HuH-7 (cell line): ENCODE results near the gene CDHR3.
"Not testable (repeated sequence)": the region's sequence is repeated elsewhere in the genome, so short reads cannot be mapped to it uniquely, and the experiment has no call there.

Experiments used
- DNase-seq: peaks from one replicate; pipeline ENCODE4 v3.0.0; 2011; ENCODE audit warnings: low spot score

The CDHR3 gene

DNA sequence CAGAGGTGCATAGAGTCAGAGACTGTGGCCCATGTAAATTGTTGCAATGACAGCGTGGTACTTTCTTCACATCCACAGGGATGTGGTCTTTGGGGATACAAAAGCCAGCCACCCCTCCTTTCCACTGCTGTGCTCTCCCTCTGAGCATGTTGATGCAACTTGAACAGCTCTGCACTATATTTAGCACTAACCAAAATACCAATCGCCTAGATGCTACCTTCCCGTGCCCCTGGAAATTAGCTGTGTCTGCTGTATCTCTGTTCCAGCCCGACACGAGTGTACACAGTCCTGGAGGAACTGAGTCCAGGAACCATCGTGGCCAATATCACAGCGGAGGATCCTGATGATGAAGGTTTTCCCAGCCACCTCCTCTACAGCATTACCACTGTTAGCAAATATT is 38.1 kb downstream of the CDHR3 start:
- no peak for DNase-seq

DNA sequence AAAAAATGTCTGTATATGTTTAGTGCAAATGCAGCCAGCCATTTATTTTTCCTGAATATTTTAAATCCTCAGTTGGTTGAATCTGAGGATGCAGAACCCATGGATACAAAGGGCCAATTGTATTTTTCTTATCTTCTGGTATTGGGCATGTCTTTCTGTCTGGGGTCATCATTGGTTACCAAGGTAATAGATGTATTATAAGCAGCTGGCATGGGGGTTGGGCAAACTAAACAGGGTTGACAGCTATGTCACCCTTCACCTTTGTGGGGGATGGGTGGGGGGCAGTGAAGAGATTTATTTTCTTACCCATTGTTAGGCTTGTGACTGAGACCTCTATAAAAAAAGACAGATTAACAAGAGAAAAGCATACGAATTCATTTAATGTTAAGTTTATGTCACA is 38.8 kb downstream of the CDHR3 start:
- DNase-seq, result no peak

DNA sequence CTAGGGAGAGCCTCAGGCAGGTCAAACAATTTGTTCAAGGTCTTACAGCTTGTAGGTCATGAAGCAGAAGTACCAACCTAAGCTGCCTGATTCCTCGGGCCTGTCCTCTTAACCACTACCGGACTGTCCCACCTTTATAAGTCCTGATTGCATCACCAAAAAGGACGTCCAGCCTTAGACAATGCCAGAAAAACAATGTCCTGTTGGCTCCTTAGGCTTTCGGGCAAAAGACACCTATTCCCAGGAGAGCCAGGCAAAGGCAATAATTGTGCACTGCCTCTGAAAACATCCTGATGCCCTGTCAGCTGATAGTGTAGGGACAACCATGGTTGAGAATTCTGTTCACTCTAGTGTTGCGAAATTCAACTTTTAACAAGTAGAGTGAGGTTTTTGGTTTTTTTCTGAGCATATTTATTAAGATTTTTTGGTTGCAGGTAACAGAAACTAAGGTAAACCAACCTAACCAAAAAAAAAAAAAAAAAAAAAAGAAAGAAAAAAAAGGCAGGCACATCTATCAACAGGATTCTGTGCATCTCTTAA is 40.5 kb downstream of the CDHR3 start:
- DNase-seq, result no peak

DNA sequence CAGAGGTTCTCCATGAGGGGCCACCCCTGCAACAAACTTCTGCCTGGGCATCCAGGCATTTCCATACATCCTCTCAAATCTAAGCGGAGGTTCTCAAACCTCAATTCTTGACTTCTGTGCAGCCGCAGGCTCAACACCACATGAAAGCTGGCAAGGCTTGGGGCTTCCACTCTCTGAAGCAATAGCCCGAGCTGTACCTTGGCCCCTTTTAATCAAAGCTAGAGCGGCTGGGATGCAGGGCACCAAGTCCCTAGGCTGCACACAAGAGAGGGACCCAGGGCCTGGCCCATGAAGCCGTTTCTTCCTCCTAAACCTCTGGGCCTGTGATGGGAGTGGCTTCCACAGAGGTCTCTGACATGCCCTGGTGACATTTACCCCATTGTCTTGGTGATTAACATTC is 43.8 kb downstream of the CDHR3 start:
- no peak for DNase-seq

DNA sequence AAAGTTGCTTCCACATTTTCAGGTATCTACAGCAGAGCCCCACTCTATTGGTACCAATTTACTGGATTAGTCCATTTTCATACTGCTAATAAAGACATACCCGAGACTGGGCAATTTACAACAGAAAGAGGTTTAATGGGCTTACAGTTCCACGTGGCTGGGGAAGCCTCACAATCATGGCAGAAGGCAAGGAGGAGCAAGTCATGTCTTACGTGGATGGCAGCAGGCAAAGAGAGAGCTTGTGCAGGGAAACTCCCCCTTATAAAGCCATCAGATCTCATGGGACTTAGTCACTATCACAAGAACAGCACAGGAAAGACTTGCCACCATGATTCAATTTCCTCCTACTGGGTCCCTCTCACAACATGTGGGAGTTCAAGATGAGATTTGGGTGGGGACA is 44.7 kb downstream of the CDHR3 start:
- not testable (repeated sequence) for DNase-seq

DNA sequence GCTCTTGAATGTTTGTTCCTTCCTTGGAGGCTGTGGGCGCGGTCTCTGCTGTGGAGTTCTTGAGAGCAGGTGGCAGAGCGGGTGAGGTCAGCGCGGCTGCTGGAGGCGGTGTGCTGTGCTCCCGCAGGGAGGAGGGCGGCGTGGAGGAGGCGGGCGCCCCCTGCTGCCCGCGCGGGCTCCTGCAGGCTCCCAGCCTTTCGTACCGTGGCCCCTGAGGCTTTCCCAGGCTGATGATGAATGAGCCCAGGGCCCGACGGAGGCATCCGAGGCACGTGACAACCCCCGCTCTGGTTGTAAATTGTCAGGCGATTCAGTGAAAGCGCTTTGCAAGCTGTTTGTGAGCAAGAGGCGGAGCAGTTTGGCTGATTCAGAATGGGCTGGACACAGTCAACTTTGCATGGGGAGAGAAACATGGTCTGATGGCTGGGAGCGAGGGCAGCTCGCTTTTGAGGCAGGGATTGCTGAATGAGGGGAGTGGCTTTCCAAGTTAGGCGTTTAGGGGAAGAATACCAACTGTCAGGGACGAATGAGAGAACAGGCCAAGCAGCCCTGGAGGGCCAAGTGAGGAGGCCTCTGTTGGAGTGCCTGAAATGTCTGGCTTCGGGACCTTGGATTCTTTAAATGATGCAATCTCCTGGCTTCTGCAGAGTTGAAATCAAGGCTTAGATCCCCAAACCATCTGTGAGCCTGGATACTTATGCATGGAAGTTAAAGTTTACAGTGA is 46.6 kb downstream of the CDHR3 start:
- DNase-seq, result peak; percentile 91

DNA sequence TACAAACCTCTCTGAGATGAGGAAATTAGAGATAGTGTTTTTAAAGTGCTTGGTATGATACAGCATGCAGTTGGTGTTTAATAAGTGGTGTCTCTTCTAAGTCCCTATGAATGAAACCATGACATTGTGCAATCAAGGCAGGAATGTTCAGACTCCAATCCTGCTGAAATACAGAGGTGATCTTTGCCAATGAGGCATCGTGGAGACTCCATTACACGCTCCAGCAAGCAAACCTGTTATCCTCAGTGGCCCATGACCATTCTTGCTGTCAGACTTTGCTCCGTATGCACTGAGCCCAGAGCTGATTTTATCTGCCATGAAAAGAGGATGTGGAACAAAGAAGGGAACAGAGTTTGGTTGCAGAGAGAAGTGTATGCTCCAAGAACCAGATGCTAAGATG is 47.3 kb downstream of the CDHR3 start:
- DNase-seq, result no peak

DNA sequence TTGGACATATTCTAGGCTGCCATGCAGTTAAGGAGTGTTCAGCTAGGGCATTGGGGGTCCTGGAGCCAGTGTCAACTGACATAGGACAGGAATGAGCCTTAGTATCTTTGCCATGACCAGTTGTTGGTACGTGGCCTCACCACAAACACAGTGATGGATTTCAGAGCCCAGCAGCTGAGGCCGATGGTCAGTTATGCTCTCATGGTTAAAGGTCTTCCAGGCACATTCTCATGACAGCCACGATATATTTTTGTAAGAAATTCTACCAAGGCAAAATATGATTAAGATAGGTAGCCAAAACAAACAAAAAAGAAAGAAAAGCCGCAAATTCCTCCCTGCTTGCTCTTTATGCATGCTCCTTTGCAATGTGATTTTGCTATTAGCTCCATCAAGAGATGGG is 47.8 kb downstream of the CDHR3 start:
- DNase-seq, result no peak

DNA sequence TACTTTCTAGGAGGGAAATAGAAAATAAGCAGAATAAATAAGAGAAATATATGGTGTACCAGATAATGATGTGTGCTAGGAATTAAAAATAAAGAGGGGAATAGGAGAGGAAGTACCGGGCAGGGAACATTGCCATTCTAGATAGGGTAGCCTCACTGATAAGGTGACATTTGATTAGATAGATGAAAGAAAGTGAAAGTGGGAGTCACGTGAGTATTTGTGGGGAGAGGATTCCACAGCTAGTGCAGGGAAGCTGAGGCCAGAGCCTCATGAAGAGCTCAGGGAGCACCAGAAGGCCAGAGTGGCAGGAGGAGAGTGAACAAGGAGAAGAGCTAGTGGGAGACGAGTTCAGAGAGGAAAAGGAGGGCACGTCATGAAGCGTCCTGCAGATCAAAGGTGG is 49.1 kb downstream of the CDHR3 start:
- no peak for DNase-seq

DNA sequence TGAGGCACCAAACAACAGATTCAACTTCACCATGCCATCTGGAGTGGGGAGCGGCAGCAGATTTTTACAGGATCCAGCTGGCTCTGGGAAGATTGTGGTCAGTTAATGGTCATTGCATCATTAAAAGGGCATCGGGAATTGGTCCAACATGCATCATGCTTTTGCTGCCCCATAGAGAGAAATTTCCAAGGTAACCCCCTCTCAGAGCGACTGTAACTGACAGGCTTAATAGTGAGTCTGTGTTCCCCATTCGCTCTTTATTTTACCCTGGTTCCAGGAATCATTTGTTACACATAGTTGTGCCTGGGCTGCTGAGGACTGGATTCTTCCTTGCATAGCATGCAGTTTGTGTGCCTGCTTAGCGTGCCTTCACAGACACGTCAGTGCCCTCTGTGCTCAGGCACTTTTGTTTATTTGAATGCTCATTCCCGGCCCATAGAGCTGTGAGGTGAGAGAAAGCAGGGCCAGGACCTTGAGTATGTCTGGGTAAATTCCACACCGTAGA is 49.9 kb downstream of the CDHR3 start:
- DNase-seq, result no peak

DNA sequence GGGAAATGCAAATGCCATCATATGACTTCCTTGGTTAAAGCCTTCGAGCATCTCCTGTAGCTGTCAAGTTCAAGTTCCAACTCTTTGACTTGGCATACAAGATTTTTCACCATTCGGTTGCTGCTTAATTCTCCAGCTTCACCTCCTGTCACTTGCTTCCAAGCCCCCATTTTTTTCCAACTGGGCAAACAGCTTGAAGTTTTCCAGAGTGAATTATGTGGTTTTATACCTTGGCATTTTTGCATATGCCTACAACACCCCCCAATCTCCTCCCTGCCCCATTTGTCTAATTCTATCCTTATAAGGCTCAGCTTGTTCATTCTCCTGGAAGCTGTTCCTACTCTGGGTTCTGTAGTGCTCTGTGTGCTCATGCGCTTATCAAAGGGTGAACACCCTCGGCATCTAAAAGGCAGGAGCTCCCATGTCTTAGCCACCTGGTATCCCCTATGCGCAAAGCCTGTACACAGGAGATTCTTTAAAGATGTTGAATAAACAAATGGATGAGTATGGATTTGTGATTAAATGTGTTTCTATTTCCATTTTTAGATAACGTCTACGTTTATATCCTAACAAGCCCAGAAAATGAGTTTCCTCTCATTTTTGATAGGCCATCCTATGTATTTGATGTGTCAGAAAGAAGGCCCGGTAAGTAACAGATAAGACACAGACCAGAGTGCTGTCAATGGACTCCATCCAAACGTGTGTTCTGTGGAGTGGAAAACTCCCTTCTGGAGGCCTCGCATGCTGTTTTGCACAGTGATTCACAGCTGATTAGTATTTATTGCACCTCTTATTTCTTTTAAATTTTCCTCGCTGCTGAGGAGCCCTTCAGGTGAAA is 52.5 kb downstream of the CDHR3 start:
- DNase-seq, result no peak

DNA sequence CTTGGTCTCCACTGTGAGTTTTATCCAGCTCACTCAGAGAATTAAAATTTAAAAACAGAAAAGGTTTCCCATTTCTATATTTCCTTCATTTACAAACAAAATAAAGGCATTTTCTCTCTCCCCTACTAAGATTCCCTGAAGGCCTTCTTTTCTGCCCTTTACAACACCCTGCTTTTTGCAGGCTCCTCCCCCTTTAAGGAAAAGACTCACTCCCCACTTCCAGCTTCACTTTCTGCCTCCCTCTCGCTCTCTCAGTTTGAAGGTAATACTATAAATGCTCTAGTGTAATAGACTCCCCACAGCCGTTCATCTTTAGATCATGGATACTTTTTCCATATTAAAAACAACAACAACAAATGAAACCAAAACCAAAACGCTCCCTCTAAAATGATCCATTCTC is 53.3 kb downstream of the CDHR3 start:
- no peak for DNase-seq

DNA sequence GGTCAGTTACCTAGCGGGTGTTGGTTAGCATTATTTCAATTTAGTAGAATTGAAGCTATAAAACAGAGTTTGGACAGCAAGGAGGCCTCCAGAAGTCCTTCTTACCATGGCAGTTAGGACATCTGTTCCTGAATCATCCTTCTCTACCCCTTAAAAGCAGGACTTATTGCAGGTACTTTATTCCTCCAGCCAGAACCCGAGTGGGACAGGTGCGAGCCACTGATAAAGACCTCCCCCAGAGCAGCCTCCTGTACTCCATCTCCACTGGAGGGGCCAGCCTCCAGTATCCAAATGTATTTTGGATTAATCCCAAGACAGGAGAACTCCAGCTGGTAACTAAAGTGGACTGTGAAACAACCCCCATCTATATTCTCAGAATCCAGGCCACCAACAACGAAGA is 54.6 kb downstream of the CDHR3 start:
- DNase-seq, result no peak

DNA sequence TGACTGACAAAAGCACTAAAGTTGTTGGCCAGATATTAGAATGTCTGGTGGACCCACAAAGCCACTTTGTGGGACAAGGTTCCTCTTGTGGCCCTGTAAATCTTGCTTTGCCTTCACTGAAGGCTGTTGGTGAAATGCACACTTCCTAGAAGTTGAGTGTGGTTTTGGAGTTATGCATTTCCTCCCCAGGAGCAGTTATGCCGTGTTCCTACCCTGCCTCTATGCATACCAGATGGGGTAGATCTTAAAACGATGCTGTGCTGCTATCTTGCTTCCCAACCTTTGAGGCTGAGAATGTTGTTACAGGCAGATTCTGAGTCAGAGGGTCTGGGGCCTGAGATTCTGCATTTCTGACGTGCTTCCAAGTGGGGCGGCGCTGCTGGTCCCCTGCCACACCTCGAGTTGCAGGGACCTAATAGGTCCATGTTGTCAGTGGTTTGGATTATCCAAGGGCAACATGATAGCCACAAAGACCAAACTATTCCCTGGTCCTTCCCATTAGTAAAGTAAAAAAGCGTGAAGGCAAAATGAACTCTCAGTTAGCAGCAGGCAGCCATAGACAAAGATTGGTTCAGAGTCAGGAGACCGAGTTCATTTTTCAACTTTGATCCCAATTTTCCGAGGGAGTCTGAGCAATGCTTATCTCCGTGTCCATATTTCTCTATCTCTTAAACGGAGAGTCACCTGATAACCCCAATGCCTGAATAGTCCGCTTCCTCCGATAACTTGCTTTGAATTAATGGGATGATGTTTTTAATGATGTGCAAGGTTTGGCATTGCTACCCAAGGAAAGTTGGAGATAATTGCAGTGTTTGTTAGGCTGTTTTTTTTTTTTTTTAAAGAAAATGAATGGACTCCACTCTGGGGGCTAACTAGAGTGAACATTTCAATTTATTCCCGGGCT is 55.8 kb downstream of the CDHR3 start:
- no peak for DNase-seq

DNA sequence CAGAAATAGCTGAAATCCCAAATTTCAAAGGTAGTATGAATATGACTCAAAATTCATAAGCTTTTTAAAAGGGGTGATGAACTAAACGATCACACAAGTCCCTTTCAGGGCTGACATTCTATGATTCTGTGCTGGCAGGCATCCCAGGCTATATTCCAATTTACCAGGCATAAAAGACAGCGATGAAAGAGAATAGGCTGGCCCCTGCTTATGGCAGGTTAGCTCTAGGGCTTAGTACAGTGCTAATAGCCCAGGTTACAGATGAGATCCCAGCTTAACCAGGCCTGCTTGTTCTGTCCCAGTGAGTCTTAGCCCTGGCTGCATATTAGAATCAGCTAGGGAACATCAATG is 56.4 kb downstream of the CDHR3 start:
- DNase-seq, result no peak

DNA sequence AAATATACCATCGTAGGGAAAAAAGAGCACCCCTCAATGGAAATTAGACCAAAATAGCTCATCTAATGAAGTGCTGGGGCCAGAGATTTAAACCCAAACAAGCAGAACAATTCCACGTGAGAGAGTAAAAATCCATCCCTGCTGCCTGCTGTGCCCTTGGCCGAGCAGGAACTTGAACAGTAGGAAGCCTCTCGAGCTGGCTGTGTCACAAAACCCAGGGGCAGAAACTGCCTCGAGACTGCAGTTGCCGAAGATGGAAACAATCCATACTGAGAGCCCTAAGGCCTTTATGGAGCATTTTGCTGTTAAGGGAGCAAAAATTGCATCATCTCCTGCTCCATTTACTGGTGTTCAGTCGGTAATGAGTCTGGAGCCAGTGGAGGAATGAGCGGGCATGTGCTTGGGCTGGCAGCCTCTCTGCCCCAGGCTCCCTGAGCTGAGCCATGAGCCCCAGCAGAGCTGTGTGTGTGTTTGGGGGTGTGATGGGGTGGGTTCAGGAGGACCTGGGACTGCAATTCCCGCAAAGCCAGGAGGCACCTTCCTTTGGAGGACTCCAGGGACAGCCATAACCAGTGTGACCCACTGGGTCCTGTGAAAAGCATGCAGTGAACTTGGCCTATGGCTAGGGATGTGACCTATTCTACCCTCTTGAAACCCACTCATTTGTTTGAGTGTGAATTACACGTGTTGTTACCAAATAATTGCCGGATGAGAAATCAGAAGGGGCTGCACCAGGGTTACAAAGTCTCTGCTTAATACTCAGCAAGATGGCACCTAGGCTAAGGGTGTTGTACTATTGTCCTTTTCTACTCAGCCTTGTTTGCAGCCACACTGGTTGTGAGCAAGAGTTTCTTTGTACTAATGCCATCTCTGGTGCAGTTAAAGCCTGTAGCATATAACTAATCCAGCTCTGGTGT is 58.3 kb downstream of the CDHR3 start:
- DNase-seq, result no peak

DNA sequence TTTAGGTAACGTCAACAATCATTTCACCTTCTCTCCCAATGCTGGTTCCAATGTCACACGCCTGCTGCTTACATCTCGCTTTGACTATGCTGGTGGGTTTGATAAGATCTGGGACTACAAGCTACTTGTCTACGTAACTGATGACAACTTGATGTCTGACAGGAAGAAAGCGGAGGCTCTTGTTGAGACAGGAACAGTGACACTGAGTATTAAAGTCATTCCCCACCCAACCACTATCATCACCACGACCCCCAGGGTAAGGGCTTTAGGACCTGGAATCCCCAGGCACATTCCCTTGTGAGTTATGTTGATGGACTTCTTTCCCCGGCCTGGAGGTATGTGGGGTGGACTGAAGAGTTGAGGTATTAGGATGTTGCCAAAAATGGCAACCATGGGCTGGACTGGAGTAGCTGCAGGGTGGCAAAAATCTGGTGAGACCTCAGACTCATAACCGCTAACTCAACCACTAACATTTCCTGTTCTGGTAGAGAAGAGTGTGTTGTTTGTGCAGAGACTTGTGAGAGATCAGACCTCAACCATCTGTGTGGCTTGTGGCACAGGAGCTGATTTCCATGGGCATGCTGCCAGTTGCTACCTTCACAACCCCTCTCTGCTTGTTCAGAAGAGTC is 59.2 kb downstream of the CDHR3 start:
- DNase-seq, result no peak

DNA sequence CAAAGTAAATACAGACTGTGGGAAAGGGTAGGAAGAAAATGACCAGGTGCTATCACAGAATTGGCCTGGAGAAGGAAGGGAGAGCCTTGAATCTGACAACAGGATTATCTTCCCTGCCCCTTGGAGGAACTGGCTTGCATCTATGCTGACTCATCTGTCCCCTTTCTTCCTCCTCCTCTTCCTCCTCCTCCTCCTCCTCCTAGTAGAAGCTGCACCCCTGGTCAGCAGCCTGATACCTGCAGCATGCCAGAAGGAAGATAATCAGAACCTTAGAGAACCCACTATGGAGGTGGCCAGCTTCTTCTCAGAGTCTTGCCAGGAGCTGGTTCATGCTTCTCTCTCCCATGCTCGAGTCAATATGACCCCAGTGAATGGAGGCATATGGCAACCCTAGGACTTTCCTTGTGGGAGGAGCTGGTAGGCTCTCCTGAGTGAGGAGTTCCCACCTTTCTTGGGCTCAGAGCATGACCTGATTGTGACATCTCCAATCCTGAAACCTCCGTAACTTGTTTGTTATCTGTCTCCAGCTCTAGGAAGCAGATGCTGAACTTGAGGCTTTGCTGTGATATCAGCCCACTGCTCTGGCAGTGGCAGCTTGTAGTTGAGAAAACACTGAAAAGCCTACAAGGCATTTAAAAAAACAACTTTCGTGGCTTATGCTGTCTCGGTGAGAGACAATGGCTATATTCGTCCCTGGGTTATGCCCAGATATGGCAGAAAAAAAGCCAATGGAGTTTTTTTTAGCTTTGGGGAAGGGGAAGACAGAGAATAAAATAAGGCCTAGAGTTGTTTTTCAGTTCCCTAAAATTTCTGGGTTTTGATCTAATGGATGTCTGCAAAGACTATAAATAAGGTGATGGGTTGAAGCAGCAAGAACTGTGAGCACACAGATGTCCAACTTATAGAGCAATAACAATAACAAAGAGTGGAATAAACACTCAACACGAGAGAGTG is 60.6 kb downstream of the CDHR3 start:
- no peak for DNase-seq

DNA sequence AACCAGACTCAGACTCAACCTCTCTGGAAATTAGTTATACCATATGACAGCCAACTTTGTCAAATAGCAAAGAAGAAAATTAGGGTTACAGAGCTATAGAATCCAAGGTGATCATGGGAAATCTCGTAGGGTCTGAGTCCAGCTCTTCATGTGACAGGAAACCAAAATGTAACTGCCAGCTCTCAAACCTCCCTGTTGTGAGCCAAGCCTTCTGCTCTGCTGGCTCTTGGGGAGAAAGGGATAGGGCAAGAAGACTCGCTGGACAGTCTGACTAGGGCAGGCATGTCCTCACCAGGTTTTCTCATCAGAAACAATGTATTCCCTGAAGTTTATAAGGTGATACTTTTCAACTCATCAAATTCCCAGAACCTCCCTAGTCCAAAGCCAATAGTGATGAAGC is 63.0 kb downstream of the CDHR3 start:
- DNase-seq, result no peak

DNA sequence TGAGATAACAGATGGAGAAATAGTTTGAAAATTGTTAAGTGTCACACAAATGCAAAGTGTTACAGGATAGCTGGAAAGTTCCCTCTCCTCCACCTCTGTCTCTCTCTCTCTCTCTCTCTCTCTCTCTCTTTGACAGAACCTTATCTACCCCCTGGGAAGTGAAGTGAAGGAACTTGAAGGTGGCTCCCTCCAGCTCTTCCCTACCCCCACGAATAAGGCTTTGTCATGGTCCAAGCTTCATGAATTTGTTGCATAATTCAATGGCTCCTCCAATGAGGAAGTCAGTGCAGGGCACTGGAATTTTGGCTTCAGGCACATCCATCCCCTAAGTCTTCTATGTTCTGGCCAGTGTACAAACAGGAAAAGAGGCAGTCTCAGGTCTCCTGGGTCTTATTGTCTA is 66.4 kb downstream of the CDHR3 start:
- no peak for DNase-seq
